ENCODE data around the gene LARP1.
"Not testable (repeated sequence)": the region's sequence is repeated elsewhere in the genome, so short reads cannot be mapped to it uniquely, and the experiment has no call there.

The LARP1 gene

GRCh38 chr5:154758493-154758892 lies 3.3 kb downstream of the LARP1 start:
- H3K4me3 ChIP-seq (ENCODE audit: low read depth, low read length): peak overlapping the region; percentile 36
- no peak for DNase-seq (ENCODE audit: low read depth)
- no peak for TF ChIP-seq CTCF (IDR thresholded peaks at IDR 0.05; ENCODE audit: low read depth, low read length, missing control alignments)

- TF ChIP-seq CTCF (IDR thresholded peaks at IDR 0.05; ENCODE audit: low read depth, low read length, missing control alignments): no peak
- no peak for DNase-seq (ENCODE audit: low read depth)
- H3K4me3 ChIP-seq (ENCODE audit: low read depth, low read length): peak overlapping the region; percentile 36
Measured at GRCh38 chr5:154758977-154759376, 3.8 kb downstream of the LARP1 start.

GRCh38 chr5:154759868-154760267 lies 4.7 kb downstream of the LARP1 start:
- DNase-seq (ENCODE audit: low read depth): not testable (repeated sequence)
- H3K4me3 ChIP-seq (ENCODE audit: low read depth, low read length): peak overlapping the region; percentile 36

- DNase-seq (ENCODE audit: low read depth): no peak
- TF ChIP-seq CTCF (IDR thresholded peaks at IDR 0.05; ENCODE audit: low read depth, low read length, missing control alignments): no peak
- no peak overlapping the region for H3K4me3 ChIP-seq (ENCODE audit: low read depth, low read length)
Measured at GRCh38 chr5:154761046-154761736, 6.0 kb downstream of the LARP1 start.

- no peak overlapping the region for H3K4me3 ChIP-seq (ENCODE audit: low read depth, low read length)
- no peak for DNase-seq (ENCODE audit: low read depth)
- no peak for TF ChIP-seq CTCF (IDR thresholded peaks at IDR 0.05; ENCODE audit: low read depth, low read length, missing control alignments)
Measured at GRCh38 chr5:154762261-154762660, 7.1 kb downstream of the LARP1 start.

GRCh38 chr5:154762700-154763099 lies 7.5 kb downstream of the LARP1 start:
- no peak for DNase-seq (ENCODE audit: low read depth)
- H3K4me3 ChIP-seq (ENCODE audit: low read depth, low read length): no peak overlapping the region
- no peak for TF ChIP-seq CTCF (IDR thresholded peaks at IDR 0.05; ENCODE audit: low read depth, low read length, missing control alignments)

GRCh38 chr5:154764967-154765366 lies 9.8 kb downstream of the LARP1 start:
- TF ChIP-seq CTCF (IDR thresholded peaks at IDR 0.05; ENCODE audit: low read depth, low read length, missing control alignments): no peak
- DNase-seq (ENCODE audit: low read depth): no peak

More at GRCh38 chr5:154764967-154765366, 9.8 kb downstream of the LARP1 start:
- H3K4me3 ChIP-seq (ENCODE audit: low read depth, low read length): no peak overlapping the region

Data from GM12864 (cell line).